Measurements from ENCODE around the gene CBX4.

The CBX4 gene

GRCh38 chr17:79841369-79842135, 2.3 kb upstream of the CBX4 start:
- no peak for DNase-seq (ENCODE audit: low spot score)

GRCh38 chr17:79840989-79841286, 1.7 kb upstream of the CBX4 start:
- DNase-seq (ENCODE audit: low spot score) = no peak

- no peak for DNase-seq (ENCODE audit: low spot score)
These were observed 1.2 kb upstream of the CBX4 start for GRCh38 chr17:79840269-79840988.

- peak; percentile 38 for DNase-seq (ENCODE audit: low spot score)
These were observed 542 bp downstream of the CBX4 start for GRCh38 chr17:79838522-79839274.

- no peak for DNase-seq (ENCODE audit: low spot score)
These were observed 1.2 kb downstream of the CBX4 start for GRCh38 chr17:79837888-79838521.

GRCh38 chr17:79836972-79837887, 2.0 kb downstream of the CBX4 start:
- DNase-seq (ENCODE audit: low spot score) = peak; percentile 42

- DNase-seq (ENCODE audit: low spot score) = no peak
These were observed 2.7 kb downstream of the CBX4 start for GRCh38 chr17:79836510-79836971.

GRCh38 chr17:79835953-79836509, 3.2 kb downstream of the CBX4 start:
- no peak for DNase-seq (ENCODE audit: low spot score)

- DNase-seq (ENCODE audit: low spot score) = no peak
These were observed 3.8 kb downstream of the CBX4 start for GRCh38 chr17:79835470-79835899.

- DNase-seq (ENCODE audit: low spot score) = peak; percentile 34
These were observed 4.4 kb downstream of the CBX4 start for GRCh38 chr17:79834565-79835469.

GRCh38 chr17:79833744-79834564, 5.3 kb downstream of the CBX4 start:
- DNase-seq (ENCODE audit: low spot score) = no peak

GRCh38 chr17:79833110-79833450, 6.2 kb downstream of the CBX4 start:
- DNase-seq (ENCODE audit: low spot score) = no peak

GRCh38 chr17:79832218-79833109, 6.8 kb downstream of the CBX4 start:
- no peak for DNase-seq (ENCODE audit: low spot score)

- DNase-seq (ENCODE audit: low spot score) = no peak
These were observed 7.7 kb downstream of the CBX4 start for GRCh38 chr17:79831265-79832217.

GRCh38 chr17:79830763-79831264, 8.4 kb downstream of the CBX4 start:
- DNase-seq (ENCODE audit: low spot score) = no peak

GRCh38 chr17:79830303-79830702, 8.9 kb downstream of the CBX4 start:
- DNase-seq (ENCODE audit: low spot score) = no peak

- DNase-seq (ENCODE audit: low spot score) = no peak
These were observed 9.8 kb downstream of the CBX4 start for GRCh38 chr17:79829457-79829856.

Measured in activated CD4-positive, alpha-beta T cell treated with anti-CD3 and anti-CD28 coated beads, Interleukin-2, Interleukin-4, amounts not matched to agents 100 ng/mL and 50 ng/mL, durations not matched to agents 16 hours and 8 hours (primary cell).